B cell (primary cell): ENCODE data around the gene MAPK4. TPM values are rescaled to one million over a fixed set of nuclear protein-coding genes. Genes with fewer than 3 reads are reported as not detected.

ENCODE experiments used
- ATAC-seq: fragments of 200-7000 bp; cut with Tn5 transposase; one replicate; pipeline ENCODE4 v1.10.0; 2021; ENCODE audit warnings: low read depth, mild to moderate bottlenecking, moderate number of reproducible peaks, moderate library complexity
- CTCF ChIA-PET: fragments of 350-600 bp; sonication (Branson Sonifier 250); formaldehyde crosslinking; loops from one replicate; lab custom pipeline; 2021; ENCODE audit warnings: antibody characterized with exemption, inconsistent platforms; lab: Charles Lee
- POLR2A ChIA-PET: fragments of 350-600 bp; sonication (Branson Sonifier 250); formaldehyde crosslinking; loops from one replicate; lab custom pipeline; 2021; ENCODE audit warnings: antibody characterized with exemption; lab: Charles Lee
- DNase-seq: peaks from one replicate; pipeline ENCODE4 v3.0.0; 2013
- H2AFZ ChIP-seq: 2 replicates; pipeline ENCODE4 v1.6.1; 2012; ENCODE audit warnings: mild to moderate bottlenecking, low read depth, low read length; ENCODE audit not compliant: insufficient read depth, poor library complexity, severe bottlenecking
- H3K27ac ChIP-seq, 2 donors: 1 replicate in 1 of 2; 2 replicates in 1 of 2; pipeline ENCODE4 v1.5.1; 2012 to 2013; ENCODE audit warnings: low read length in 2 of 2, mild to moderate bottlenecking in 2 of 2, moderate library complexity in 1 of 2
- H3K27me3 ChIP-seq, 4 experiments: fragments of 200-600 bp in 1 of 4; sonication (generic) in 1 of 4; replicated peaks in 1 of 4; 1 replicate in 2 of 4; 2 replicates in 2 of 4; pipeline versions ENCODE4 v1.6.1 to v1.7.0; 2013 to 2016; ENCODE audit warnings: low read length in 3 of 4, mild to moderate bottlenecking in 2 of 4, mixed read lengths in 1 of 4, moderate library complexity in 1 of 4; ENCODE audit not compliant: insufficient read depth in 4 of 4, control insufficient read depth in 3 of 4; ENCODE audit errors: control extremely low read depth in 1 of 4
- H3K36me3 ChIP-seq, 2 experiments: replicated peaks in 1 of 2; 1 replicate in 1 of 2; 2 replicates in 1 of 2; pipeline versions ENCODE4 v1.6.1 to v1.7.1; 2013; ENCODE audit warnings: low read length in 1 of 2; ENCODE audit not compliant: insufficient read depth in 2 of 2, control insufficient read depth in 1 of 2; ENCODE audit errors: control extremely low read depth in 1 of 2, extremely low read depth in 1 of 2
- H3K4me1 ChIP-seq, 2 donors: fragments of 200-600 bp in 1 of 2; sonication (generic) in 1 of 2; 1 replicate in 1 of 2; 2 replicates in 1 of 2; pipeline versions ENCODE4 v1.5.1 to v1.6.1; 2013 to 2017; ENCODE audit warnings: low read length in 2 of 2; ENCODE audit not compliant: control insufficient read depth in 2 of 2, insufficient read depth in 2 of 2
- H3K4me2 ChIP-seq: replicated peaks from 2 replicates; pipeline ENCODE3; 2012; ENCODE audit warnings: mild to moderate bottlenecking, low read depth, low read length; ENCODE audit not compliant: poor library complexity, severe bottlenecking
- H3K4me3 ChIP-seq, 5 experiments: fragments of 200-600 bp in 1 of 5; sonication (generic) in 1 of 5; 1 replicate in 3 of 5; 2 replicates in 2 of 5; pipeline versions ENCODE4 v1.5.1 to v1.7.0; 2011 to 2016; ENCODE audit warnings: low read length in 4 of 5, mild to moderate bottlenecking in 4 of 5, low read depth in 2 of 5, control low read depth in 1 of 5, moderate library complexity in 1 of 5; ENCODE audit not compliant: insufficient read depth in 1 of 5; ENCODE audit errors: control extremely low read depth in 1 of 5, extremely low read depth in 1 of 5
- H3K79me2 ChIP-seq: fragments of 200-600 bp; sonication (generic); one replicate; pipeline ENCODE4 v1.6.0; 2016; ENCODE audit warnings: low read length; ENCODE audit not compliant: control insufficient read depth, insufficient read depth
- H3K9ac ChIP-seq: fragments of 200-600 bp; sonication (generic); 2 replicates; pipeline ENCODE4 v1.6.1; 2017; ENCODE audit warnings: mild to moderate bottlenecking, low read length, moderate library complexity
- H3K9me3 ChIP-seq, 3 donors: one replicate each; pipeline versions ENCODE4 v1.6.1 to v1.7.1; 2013; ENCODE audit warnings: low read length in 2 of 3; ENCODE audit not compliant: control insufficient read depth in 2 of 3, insufficient read depth in 1 of 3; ENCODE audit errors: control extremely low read depth in 1 of 3
- H4K20me1 ChIP-seq: 2 replicates; pipeline ENCODE4 v1.6.0; 2012; ENCODE audit warnings: mild to moderate bottlenecking, low read length; ENCODE audit not compliant: insufficient read depth, control insufficient read depth, poor library complexity, severe bottlenecking
- H3K27ac Mint-ChIP-seq: one replicate; pipeline ENCODE4 v1.8.0; 2021; ENCODE audit warnings: mixed read lengths
- H3K27me3 Mint-ChIP-seq: one replicate; pipeline ENCODE4 v1.8.0; 2021; ENCODE audit warnings: mixed read lengths
- H3K4me1 Mint-ChIP-seq: one replicate; pipeline ENCODE4 v1.8.0; 2021; ENCODE audit warnings: mixed read lengths
- H3K4me3 Mint-ChIP-seq: one replicate; pipeline ENCODE4 v1.8.0; 2021; ENCODE audit warnings: mixed read lengths
- H3K9me3 Mint-ChIP-seq: one replicate; pipeline ENCODE4 v1.8.0; 2022; ENCODE audit warnings: mixed read lengths; ENCODE audit not compliant: insufficient read depth
- CTCF ChIP-seq: fragments of 200-600 bp; IDR thresholded peaks from one replicate; pipeline ENCODE4 v1.8.0; 2022; ENCODE audit warnings: antibody characterized with exemption, mild to moderate bottlenecking
- EZH2 ChIP-seq: IDR thresholded peaks from 2 replicates; pipeline ENCODE4 v1.6.1; 2012; ENCODE audit warnings: borderline replicate concordance, low read depth, mild to moderate bottlenecking, moderate library complexity, low read length; ENCODE audit not compliant: insufficient read depth, poor library complexity, severe bottlenecking
- WGBS: methylation state at CpG from one replicate; pipeline ENCODE4 v1.1.5; 2013; ENCODE audit warnings: missing lambda C conversion rate; ENCODE audit not compliant: insufficient coverage; 5-methylcytosine and 5-hydroxymethylcytosine counted together
- intact Hi-C: fragments of 100-400 bp; cut with micrococcal nuclease; formaldehyde crosslinking; loops from one replicate; pipeline ENCODE4 v1.10.0; 2022
- polyA plus RNA-seq: library from polyadenylated mRNA; depleted of rRNA; stranded (reverse); fragments of >200 nt; gene quantifications from 2 replicates; pipeline ENCODE4 v1.2.3, GENCODE V29; 2012
- total RNA-seq, 2 donors: library from RNA; stranded (reverse); fragments of 120-200 nt in 1 of 2; gene quantifications; 1 replicate in 1 of 2; 2 replicates in 1 of 2; pipeline versions ENCODE4 v1.2.3 to v1.2.4, GENCODE V29; 2013 to 2022

The MAPK4 gene
- total and polyA plus RNA-seq, 2 donors (not counting 1 experiment from before 2014, with no cell fraction given): not detected

GRCh38 chr18:50679656-50680055 lies 119.8 kb downstream of the MAPK4 start:
- ATAC-seq (no peak), DNase-seq (no peak)
- Histone ChIP-seq H2AFZ (no peak overlapping the region), H3K79me2 (no peaks in the 10 kb centered on the region), H3K9me3 (no peaks in the 10 kb centered on the region), H3K4me2 (no peak overlapping the region), H3K27ac (no peak overlapping the region), H3K9ac (no peak overlapping the region), H4K20me1 (no peaks in the 10 kb centered on the region), H3K4me1 (no peaks in the 10 kb centered on the region), H3K4me3 (no peak overlapping the region), H3K27me3 (peaks cover 0 to 3% (median 0%) of the 10 kb centered on the region in 4 experiments), H3K36me3 (no peaks in the 10 kb centered on the region)
- ChIA-PET POLR2A (no interaction called here), CTCF (interaction anchor here (1.5 kb wide), 1 partner anchor 10 kb away, joined by 4 read pairs; no protein-coding TSS in a partner anchor)
- Mint-ChIP-seq H3K4me3 (no peak overlapping the region), H3K27me3 (peaks cover 11% of the 10 kb centered on the region), H3K27ac (no peak overlapping the region), H3K4me1 (no peaks in the 10 kb centered on the region), H3K9me3 (no peaks in the 10 kb centered on the region)
- intact Hi-C loops: no loop called here
- no peak for TF ChIP-seq CTCF
- TF ChIP-seq EZH2: no peak
- WGBS: 89% methylated on average over 6 of the region's 10 CpGs

- Histone ChIP-seq H3K79me2 (no peaks in the 10 kb centered on the region), H3K27me3 (peaks cover 0 to 3% (median 0%) of the 10 kb centered on the region in 4 experiments), H3K4me2 (no peak overlapping the region), H3K4me3 (no peak overlapping the region), H3K4me1 (no peaks in the 10 kb centered on the region), H2AFZ (no peak overlapping the region), H3K9me3 (no peaks in the 10 kb centered on the region), H4K20me1 (no peaks in the 10 kb centered on the region), H3K9ac (no peak overlapping the region), H3K36me3 (no peaks in the 10 kb centered on the region), H3K27ac (no peak overlapping the region)
- H3K27me3 Mint-ChIP-seq: peaks cover 14% of the 10 kb centered on the region
- ATAC-seq (no peak), DNase-seq (no peak)
- H3K9me3 Mint-ChIP-seq: no peaks in the 10 kb centered on the region
- POLR2A ChIA-PET: no interaction called here
- CTCF ChIA-PET: no interaction called here
- no peak overlapping the region for H3K27ac Mint-ChIP-seq
- no peak overlapping the region for H3K4me3 Mint-ChIP-seq
- intact Hi-C loops: no loop called here
- TF ChIP-seq CTCF: no peak
- TF ChIP-seq EZH2: no peak
- no peaks in the 10 kb centered on the region for H3K4me1 Mint-ChIP-seq
- WGBS: no CpG with 5 or more reads among the region's 1 CpG
Measured at GRCh38 chr18:50680966-50681365, 121.1 kb downstream of the MAPK4 start.
